ENCODE data around the gene SORCS2.

- no peak for TF ChIP-seq POLR2A (IDR thresholded peaks at IDR 0.05)
- TF ChIP-seq, protein P1, sequence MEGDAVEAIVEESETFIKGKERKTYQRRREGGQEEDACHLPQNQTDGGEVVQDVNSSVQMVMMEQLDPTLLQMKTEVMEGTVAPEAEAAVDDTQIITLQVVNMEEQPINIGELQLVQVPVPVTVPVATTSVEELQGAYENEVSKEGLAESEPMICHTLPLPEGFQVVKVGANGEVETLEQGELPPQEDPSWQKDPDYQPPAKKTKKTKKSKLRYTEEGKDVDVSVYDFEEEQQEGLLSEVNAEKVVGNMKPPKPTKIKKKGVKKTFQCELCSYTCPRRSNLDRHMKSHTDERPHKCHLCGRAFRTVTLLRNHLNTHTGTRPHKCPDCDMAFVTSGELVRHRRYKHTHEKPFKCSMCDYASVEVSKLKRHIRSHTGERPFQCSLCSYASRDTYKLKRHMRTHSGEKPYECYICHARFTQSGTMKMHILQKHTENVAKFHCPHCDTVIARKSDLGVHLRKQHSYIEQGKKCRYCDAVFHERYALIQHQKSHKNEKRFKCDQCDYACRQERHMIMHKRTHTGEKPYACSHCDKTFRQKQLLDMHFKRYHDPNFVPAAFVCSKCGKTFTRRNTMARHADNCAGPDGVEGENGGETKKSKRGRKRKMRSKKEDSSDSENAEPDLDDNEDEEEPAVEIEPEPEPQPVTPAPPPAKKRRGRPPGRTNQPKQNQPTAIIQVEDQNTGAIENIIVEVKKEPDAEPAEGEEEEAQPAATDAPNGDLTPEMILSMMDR (IDR thresholded peaks at IDR 0.05), result no peak
Measured at GRCh38 chr4:7281691-7282665, 89.6 kb downstream of the SORCS2 start.

All from right lobe of liver (tissue), 4 donors.